NCI-H748 (cell line): ENCODE data around the gene KANSL3.

Experiments
- DNase-seq: peaks from one replicate; lab custom pipeline; 2025; ENCODE audit not compliant: unreplicated experiment; lab: John Stamatoyannopoulos, UW

KANSL3 gene

DNA sequence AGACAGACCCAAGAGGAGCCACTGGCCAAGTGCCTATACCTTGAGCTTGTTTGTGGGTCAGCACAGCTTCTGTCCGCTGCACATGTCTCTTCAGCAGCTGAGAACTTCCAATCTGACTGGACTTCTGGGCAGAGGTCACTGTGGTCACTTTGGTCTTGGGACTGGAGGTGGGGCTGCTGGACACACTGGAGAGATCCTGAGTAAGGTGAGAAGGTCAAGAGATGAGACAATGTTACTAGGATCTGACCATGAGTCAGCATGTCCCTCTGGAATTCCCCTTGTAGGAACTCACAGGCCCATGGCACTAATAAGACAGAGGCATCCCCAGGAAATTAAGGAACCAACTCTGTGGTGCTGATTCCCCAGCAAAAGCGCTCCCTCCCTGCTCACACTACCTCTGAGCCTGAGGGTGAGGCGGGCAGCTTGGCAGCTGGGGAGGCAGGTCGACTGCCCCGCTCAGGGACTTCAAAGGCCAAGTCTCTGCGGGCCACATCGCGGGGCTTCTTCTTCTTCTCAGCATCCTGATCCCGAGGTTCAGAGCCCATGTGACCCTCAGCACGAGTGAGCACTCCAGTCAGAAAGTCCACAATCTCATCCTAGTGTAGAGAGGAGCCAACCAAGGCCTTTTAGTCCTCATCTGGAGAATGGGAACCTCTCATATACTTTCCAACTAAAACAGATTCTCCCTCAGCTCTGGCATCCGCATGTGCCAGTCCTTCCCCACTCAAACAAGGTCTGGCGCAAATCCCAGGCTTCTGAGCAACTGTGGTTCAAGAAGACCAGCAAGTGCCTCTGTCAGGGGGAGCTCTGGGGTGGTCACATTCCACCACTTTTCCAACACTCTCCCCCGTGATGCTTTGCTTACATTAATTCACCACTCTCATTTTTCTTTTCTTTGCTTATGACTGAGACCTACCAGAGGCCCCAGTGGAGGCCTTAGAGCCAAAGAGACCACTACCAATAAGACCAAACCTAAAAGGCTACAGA, 29.4 kb downstream of the KANSL3 start:
- DNase-seq = no peak

- DNase-seq = no peak
Observed at GRCh38 chr2:96604104-96604503, 34.0 kb downstream of the KANSL3 start.

DNA sequence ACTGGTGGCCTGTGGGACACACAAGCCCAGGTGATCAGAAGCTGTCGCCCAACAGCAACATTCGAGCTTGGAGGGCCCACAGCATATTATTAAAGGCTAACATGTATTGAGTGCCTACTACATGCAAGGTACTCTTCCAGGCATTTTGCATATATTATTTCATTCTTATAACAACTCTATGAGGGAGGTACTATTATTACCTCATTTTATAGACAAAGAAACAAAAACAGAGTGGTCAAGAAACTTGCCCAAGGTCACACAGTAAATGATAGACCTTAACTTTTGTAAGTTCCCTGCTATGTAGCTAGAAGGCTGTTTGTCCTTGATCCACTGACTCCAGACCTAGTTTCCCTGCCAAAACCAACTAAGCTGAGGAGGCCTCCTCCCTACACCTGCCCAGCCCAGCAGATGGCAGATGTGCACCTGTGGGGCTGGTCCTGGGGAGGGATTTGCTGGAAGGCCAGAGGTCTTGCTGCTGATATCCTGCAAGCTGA, 35.7 kb downstream of the KANSL3 start:
- DNase-seq = no peak

DNA sequence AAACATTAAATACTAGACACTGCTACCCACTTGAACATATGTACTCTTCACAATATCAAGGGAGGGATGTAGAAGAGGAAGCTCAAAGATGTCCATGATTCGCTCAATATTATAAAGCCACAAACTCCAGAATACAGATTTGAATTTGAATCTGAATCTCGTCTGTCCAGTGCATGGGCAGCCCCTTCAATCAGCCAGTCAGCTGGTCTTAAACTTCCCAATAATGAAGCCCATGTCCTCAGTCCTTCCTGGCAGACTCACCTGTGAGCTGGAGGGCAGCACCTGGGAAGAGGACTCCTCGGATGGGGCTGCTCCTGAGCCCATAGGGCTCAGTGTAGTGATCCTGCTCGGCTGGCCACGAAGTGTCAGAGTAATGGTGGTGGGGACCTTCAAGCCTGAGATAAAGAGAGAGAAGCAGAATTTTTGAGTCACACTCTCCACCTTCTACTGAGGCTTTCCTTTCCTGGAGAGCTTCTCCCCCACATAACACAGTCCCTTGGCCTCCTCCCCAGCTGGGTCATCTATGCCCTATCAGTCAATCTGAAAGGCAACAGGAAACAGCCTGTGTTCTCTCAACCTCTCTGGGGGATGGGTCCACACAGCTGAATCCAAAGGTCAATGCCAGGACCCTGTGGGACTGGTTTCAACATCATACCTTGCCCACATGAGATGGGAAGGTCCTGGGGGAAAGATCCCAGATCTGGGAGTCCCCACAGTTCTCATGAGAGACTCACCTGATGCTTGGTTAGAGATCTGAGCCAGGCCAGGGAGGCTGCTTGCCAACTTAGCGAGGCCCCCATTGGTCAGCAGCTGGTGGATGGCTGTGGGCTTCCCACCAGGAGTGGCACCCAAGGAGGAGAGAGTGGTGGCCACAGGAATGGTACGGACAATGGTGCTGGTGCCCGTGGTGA, 36.5 kb downstream of the KANSL3 start:
- no peak for DNase-seq

- no peak for DNase-seq
Observed at GRCh38 chr2:96599941-96600340, 38.2 kb downstream of the KANSL3 start.

GRCh38 chr2:96596596-96596995, 41.5 kb downstream of the KANSL3 start:
- DNase-seq = no peak

DNA sequence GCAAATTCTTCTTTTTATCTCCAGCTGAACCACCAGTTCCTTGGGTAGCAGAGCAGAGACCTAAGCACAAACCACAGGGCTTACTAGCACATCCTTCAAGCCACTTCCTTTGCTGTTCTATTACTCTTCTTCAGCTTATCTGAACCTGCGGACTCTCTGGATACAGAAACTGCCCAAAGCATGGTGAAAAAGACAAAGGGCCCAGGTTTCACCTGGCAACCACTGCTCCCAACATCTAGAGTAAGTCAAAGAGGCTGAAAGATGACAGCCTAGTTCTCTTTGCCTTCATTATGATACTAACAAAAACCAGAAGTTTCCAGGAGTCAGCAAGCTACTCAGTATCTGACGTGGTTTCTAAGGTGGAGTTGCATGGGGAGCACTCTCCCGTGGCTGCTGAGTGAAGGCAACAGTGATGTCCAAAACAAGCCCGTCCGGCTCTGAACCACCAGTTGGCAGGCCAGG, 43.4 kb downstream of the KANSL3 start:
- DNase-seq = no peak

- no peak for DNase-seq
Observed at GRCh38 chr2:96594282-96594681, 43.8 kb downstream of the KANSL3 start.

DNA sequence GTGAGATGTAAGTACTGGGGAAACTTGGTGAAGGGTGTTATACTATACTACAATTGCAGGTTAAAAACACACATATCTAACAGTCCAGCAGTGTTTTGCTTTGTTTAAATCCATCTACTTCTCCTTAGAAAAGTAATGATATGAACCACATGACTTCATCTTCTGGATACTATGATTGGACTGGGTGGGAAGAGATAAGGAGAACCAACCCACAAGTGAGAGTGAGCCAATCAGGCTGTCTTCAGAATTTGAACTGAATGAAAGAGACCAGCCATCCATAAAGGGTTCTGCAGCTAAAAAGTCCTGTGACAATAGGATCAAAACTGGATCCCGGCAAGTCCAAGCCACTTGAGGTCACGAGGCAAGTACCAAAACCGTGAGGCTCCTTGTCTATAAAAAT, 46.6 kb downstream of the KANSL3 start:
- DNase-seq = no peak

GRCh38 chr2:96591054-96591453, 47.1 kb downstream of the KANSL3 start:
- DNase-seq = no peak

DNA sequence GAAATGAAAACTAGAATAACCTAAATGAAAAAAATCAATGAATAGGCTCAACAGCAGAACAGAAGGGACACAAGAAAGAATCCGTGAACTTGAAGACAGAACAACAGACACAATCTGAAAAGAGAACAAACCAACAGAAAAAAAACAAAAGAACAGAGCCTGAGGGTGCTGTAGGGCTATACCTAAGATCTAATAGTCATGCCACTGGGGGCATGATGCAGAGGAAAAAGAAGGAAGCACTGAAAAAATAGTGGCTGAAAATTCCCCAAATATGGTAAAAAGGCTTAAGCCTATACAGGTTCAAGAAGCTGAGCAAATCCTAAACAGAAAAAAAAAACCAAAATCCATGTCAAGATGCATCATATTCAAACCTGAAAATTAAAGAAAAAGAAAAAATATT, 50.3 kb downstream of the KANSL3 start:
- no peak for DNase-seq

DNA sequence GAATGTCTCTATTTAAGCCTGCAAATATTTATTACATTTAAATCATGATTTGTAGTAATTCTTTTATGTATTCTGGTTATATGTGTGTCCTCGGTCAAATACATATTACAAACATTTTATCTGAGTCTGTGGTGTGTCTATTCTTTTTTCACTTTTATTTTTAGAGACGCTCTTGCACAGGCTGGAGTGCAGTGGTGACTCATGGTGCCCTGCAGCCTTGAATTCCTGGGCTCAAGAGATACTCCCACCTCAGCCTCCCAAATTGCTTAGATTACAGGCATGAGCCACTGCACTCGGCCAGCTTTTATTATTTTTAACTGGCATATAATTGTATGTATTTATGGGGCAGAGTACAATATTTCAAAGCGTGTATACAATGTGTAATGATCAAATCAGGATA, 54.1 kb downstream of the KANSL3 start:
- DNase-seq = no peak

GRCh38 chr2:96580771-96581170, 57.3 kb downstream of the KANSL3 start:
- DNase-seq = no peak

- DNase-seq = no peak
Observed at GRCh38 chr2:96579422-96579821, 58.7 kb downstream of the KANSL3 start.

- no peak for DNase-seq
Observed at GRCh38 chr2:96578731-96579130, 59.4 kb downstream of the KANSL3 start.

DNA sequence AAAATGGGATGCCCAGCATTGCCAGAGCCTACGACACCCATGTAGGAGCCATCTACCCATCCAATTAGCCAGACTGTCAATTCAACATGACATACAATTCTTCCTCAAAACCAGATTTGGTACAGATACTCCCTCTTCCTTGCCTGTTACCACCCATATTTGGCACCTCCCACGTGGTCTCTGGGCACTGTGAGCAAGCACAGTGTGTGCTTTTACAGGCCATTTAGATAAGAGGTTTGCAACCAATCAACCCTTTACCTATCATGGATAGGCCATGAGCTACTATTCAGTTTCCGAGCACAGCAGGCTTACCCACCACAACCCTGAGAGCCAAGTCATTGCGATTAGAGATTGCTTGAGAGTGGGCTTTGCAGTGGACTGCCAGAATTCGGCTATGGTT, 60.6 kb downstream of the KANSL3 start:
- DNase-seq = no peak

DNA sequence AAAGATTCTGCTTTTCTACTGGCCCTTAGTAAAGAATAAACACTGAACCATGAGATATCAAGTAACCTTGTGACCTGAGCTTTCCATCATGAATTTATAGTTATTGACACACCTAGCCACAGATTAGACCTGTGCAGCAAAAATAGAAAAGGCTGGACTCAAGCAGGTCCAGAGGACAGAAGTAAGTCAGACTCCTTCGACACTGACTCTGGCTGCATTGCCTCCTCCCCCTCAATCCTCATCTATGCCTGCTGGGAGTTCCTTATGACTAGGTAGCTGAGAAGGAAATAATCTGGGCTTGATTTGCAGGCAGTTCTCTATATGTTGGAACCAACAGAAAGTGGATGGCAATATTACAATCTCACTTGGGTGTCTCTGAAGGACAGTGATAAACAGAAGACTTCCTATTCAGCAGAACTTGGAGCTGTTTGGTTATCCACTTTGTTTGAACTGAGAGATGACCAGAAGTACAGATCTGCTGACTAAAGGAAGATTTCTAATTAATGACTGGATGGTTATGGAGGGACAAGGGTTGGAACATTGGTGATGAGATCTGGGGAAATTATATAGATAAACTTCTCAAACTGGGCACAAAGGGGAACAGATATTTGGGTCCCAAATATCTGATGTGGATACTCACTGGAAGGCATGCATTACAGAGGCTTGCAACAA, 62.2 kb downstream of the KANSL3 start:
- no peak for DNase-seq

DNA sequence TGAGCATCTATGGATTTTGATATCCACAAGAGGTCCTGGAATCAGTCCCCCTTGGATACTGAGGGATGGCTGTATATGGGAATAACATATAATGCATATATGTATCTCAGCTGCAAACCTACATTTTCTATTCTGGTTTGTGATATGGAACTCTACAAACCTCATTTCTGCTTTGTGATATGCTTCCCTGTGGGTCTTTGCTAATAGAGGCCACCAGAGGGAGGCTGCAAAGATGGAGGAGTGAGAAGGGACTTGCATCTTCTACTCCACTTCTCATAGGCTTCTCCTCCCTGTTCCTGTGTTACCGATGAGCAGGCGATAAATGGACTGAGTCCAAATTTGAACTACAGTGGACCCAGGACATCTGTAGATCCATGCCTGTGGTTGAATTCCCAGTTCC, 63.7 kb downstream of the KANSL3 start:
- no peak for DNase-seq

- DNase-seq = no peak
Observed at GRCh38 chr2:96568094-96568493, 70.0 kb downstream of the KANSL3 start.

DNA sequence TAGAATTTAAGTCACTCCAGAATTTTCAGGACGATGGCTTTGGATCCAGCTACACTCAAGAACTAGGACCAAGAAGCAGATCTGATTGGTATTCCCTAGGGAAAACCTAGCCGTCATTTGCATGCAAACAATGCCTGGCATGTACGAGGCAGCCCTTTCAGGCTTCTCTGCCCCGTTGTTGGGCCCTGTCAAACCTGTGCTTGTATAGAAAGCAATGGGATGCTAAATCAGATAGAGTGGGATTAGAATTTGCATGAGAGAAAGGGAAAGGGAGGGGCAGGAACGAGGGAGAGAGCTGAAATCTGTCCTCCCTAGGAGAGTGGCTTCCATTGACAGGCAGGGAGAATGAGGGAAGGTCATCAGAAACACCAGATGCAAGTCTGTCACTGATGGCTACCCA, 73.0 kb downstream of the KANSL3 start:
- no peak for DNase-seq

- DNase-seq = no peak
Observed at GRCh38 chr2:96564563-96564962, 73.5 kb downstream of the KANSL3 start.
